H1 (cell line): ENCODE results near the gene ADAD1. TPM values are rescaled to one million over a fixed set of nuclear protein-coding genes. Genes with fewer than 3 reads are reported as not detected.

Experiments
- ASH2L ChIP-seq: fragments of 200-600, 300-600 bp; sonication (generic); IDR thresholded peaks from one replicate; pipeline ENCODE4 v1.7.1; 2017; ENCODE audit warnings: low read length
- JUND ChIP-seq: IDR thresholded peaks from 2 replicates; pipeline ENCODE4 v1.6.1; 2011; ENCODE audit warnings: mild to moderate bottlenecking, improper control_type of control experiment, low read length
- NRF1 ChIP-seq: IDR thresholded peaks from 2 replicates; pipeline ENCODE4 v1.6.1; 2011; ENCODE audit warnings: mild to moderate bottlenecking, low read depth, low read length, improper control_type of control experiment
- TEAD4 ChIP-seq: IDR thresholded peaks from 2 replicates; pipeline ENCODE4 v1.6.1; 2012; ENCODE audit warnings: low read depth, low read length, inconsistent platforms, mixed read lengths
- polyA plus RNA-seq, 7 experiments: library from polyadenylated mRNA; depleted of rRNA in 3 of 7; stranded (reverse) in 5 of 7; unstranded in 2 of 7; fragments of >200 nt in 5 of 7; fragments of 200-250 nt in 2 of 7; gene quantifications; 1 replicate in 5 of 7; 2 replicates in 1 of 7; 4 replicates in 1 of 7; pipeline versions ENCODE4 v1.2.1 to v1.2.3, GENCODE V29; 2011 to 2013; ENCODE audit warnings: missing spikeins in 2 of 7, mixed read lengths in 2 of 7
- total RNA-seq: library from RNA; stranded (reverse); fragmentation: NEBNext Ultra II Directional; extraction: Animal tissue kit (Norgen Biotek cat#: 25700); gene quantifications from 2 replicates; pipeline ENCODE4 v1.2.1, GENCODE V29; 2021

The ADAD1 gene
- total and polyA plus RNA-seq, 2 of the 8 experiments (the other 6 are each of a cell fraction or from before 2014, with no cell fraction given) = not detected

- no peak for TF ChIP-seq TEAD4
- no peak for TF ChIP-seq JUND
- TF ChIP-seq NRF1 = no peak
- no peak for TF ChIP-seq ASH2L
Observed at GRCh38 chr4:122393276-122393675, 14.5 kb downstream of the ADAD1 start (continued).
